Activated CD8-positive, alpha-beta memory T cell treated with anti-CD3 and anti-CD28 coated beads, Interleukin-2, amount 50 U/mL, for 1 hour (primary cell): ENCODE measurements around the gene YES1.
"Not testable (repeated sequence)": the region's sequence is repeated elsewhere in the genome, so short reads cannot be mapped to it uniquely, and the experiment has no call there.

ENCODE experiments used
- DNase-seq: peaks from one replicate; pipeline ENCODE4 v3.0.0-alpha.2; 2020; ENCODE audit errors: extremely low read depth

The YES1 gene

DNA sequence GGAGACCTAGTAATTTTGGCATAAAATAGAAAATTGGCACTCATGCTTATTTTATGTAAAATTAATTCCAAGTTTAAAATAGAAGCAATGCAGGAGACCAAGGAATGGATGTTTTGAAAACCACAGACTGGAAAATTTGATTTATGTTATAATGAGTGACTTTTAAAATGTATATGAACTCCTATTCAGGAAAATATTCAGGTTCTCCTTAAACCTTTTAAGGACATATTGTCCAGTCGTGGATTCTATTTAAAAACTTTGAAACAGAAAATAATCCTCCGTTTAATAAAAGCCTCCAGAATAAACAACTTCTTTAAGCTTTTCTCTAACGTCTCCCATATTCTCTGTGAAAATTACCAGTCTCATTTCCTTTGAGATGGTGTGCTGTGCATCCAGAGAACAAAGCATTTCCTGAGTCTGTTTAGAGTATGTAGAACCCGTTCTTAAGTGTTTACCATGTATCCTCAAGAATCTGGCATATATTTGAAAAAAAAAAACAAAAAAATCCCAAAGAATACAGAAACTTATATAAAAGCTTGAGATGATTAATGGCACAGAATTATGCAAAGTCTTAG, 8.6 kb upstream of the YES1 start:
- DNase-seq: no peak

DNA sequence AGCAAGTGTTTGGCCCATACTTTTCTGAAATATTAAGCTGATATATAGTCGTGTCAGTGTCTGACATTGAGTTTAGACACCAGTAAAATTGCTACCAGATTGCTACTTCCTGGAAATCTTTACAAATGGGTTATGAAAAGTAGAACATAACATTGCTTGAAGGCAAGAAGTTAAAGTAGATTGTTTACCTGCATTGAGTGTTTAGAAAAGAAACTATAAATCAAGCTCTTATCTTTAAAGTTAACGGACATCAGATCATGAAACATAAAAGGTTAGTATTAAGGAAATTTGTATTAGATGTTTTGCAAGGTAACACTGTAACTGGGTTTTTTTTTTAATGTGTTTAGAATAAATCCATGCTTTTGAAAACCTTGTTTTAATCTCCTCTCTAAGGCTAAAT, 4.8 kb upstream of the YES1 start:
- DNase-seq: no peak

DNA sequence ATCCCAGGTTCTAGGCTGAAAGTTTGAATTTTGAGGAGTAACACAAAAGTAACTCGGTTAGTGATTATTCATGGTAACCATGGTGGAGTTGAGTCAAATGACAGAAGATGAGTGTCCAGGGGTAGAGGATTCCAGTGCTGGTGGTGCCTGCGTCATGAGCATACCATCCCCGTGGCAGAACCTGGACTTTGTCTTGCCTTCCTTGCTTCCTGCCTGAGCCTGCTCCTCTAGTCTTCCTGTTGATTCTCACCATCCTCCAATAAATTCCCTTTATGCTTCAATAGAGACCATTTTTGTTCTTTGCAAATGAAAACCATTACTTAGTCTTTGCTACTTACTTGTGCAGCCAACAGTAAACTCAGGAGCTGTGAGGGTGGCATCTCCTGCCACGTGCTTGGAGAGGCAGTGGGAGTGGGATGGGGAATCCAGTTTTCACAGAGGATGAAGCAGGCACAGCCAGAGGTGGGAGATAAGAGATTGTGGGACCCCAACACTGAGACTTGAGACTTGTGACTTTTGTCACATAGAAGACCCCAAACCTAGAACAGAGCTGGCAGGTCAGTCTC, 4.1 kb upstream of the YES1 start:
- DNase-seq: no peak

DNA sequence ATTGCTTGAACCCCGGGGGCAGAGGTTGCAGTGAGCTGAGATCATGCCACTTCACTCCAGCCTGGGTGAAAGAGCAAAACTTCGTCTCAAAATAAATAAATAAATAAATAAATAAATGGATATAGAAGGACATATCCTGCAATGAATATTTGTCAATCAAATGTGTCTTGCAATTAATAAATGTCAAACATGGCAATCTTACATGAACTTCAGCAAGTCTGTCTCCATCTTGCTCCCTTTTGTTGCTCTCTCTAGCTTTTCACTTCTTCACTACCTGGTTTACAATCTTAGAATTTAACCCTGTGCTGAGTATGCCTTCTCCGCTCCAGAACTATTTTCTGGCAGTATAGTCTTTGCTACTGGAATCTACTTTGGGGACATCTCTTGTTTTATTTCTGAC, 3.3 kb upstream of the YES1 start:
- DNase-seq: no peak

DNA sequence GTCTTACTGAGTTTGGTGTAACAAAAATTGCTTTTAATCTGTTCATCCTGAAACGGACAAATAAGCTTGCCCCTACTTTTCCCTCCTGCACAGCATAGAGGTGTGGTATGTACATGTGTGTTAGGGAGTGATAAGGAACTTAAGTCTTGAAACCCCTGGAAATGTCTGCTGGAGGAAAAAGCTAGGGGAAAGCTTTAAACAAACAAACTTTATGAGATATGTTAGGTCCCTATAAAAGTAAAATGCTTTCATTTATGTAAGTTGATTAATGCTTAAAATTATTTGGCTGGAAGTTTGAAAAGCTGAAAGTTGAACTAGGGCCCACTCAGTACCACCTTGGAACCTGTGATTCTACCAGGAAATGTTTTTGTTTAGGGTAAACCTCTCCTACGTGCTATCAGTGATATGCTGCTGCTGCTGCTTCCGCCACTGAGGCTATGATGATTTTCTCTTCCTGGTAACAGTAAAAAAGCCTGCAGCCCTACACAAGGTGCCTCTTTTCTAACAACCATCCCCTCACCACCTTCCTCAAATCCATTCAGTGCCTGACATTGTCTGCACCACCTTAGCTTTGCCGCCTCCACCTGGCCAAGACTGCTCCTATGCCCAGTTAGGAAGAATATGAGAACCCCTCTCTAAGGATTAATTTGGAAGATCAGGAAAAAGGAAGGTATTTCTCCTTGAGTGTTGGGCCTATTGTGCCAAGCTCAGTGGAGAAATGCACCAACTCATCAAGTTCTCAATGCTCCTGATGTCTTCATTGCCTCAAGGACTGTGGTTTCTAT, 2.5 kb upstream of the YES1 start:
- no peak for DNase-seq

DNA sequence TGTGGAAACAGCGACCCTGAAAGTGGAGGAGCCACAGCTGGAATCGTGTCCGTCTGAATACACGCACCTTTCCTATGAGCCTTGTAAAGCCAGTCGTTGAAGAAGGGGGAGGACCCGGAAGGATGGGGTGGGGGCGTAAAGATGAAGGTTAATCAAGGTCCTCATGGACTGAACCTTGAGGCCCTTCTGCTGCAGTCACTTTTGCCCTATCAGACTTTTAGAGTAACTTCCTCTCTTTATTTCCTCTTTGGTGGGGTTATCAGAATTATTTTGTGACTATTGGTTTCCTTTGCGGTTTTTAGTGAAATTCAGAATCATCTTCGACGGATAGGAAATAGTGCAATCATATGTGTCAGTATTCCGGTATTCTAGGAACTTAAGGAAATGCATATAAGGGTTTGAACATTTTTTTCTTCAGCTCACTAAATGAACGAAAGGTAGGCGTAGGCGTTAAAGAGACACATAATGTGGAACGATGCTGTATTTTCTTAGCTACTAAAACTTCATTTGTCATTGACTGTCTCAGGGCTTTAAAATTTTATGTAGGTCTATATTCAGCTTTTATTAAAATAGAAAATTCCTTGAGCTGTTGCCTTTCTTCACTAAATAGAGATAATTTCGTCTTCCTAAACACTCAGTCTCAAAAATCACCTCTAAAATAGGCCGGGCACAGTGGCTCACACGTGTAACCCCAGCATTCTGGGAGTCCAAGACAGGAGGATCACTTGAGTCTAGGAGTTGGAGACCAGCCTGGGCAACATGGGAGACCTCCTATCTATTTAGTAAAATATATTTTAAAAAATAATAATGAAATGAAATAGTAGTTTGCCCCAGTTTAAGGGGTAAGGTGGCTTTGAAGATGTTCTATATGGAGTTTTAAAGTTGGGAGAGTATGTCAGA, 1.4 kb upstream of the YES1 start:
- DNase-seq: peak; percentile 18

DNA sequence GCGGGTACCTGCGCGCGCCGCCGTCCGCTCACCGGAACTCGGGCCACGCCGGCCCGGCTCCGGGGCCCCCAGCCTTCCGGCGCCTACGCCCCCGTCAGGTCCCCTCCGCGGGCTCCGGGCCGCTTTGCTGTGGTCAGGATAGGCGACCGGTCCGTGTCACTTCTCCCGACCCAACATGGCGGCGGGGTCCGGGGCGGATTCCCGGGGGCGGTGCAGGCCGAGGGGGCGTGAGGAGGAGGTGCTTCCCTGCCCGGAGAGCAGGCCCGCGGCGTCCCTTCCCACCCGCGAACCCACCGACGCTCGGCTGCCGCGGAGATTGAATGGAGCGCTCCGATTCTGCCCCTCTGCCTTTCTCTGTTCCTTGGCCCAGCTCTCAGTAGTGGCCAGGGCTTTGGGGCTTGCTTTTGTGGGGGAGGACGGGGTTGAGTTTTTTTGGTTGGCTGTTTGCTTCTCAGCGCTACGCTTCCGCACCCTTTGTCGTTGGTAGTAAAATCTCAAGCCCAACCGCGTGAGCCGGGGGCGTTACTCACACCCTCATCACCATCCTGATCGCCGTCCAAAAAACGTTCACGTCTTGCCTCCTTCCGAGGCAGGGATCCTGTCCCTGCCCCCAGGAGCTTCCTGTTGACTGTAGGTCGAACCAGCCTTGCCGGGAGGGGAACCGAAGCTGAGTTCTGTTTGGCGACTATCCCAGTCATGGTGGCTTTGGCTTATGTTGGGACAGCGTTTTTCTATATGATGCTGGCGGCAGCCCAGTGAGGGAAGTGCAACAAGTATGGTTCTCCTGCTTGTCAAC, 532 bp upstream of the YES1 start:
- peak; percentile 38 for DNase-seq

DNA sequence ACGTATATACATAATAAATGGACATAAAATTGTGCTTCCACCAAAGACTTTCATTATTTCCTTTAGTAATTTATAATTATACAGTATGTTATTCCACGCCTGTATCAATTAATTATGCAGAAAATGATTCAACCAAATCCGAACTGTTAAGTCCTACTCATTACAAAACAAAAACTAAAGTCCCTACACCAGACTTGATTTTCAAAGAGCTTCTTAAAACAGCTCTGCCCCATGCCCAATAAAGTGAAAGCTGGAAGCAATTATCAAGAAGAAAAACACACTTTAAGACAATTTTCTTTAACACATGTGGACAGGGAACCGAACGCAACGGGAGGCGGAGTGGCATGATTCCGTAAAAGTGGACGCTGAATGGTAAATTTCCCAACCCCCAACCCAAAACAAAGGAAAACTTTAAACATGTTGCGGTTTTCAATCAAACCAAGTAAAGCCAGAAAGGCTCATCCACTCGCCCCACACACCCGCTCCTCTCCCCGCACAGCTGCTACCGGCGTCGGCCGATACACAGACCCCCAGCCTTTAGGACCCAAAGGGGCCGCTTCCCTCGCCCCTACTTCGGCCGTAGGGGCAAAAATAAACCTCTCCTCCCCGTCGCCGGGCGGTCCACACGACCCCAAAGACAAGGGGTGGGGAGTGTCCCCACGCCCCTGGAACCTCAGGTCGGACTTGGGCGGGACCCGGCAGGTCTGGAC, 705 bp downstream of the YES1 start:
- DNase-seq: no peak

DNA sequence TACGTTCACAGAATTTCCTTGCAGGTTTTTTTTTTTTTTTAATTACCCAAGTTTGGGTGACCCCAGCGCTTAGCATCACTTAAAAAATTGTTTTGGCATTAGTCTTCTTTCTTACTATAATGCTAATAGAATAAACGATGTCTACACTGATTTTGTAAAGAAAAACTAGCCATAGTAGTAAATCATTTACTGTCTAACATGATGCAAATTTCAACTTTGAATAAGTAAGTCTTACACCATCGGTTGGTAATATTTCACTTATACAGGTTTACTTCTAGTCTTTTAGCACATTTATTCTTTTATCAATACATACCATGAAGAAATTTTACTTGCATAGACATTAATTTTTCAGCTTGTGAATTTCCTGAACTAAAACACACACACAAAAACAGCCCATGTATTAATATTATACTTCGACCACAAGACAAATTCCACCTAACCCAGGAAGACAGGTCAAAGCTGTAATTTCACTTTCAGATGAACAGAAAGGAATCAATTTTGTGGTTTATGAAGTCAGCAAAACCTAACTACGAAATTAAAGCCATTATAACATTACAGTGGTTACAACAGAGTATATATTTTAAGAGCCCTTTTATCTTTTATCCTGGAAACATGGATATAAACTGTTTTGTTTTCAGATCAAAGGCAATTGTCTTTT, 1.9 kb downstream of the YES1 start:
- DNase-seq: no peak

DNA sequence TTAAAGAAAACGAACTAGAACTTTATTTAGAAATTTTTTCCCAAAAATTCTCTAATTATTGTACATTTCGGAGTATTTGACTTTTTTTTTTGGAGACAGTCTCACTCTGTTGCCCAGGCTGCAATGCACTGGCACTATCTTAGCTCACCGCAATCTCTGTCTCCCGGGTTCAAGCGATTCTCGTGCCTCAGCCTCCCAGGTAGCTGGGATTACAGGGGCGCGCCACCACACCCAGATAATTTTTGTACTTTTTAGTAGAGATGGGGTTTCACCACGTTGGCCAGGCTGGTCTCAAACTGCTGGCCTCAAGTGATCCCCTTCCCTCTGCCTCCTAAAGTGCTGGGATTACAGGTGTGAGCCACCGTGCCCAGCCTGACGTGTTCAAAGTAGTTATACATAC, 2.8 kb downstream of the YES1 start:
- DNase-seq: not testable (repeated sequence)

DNA sequence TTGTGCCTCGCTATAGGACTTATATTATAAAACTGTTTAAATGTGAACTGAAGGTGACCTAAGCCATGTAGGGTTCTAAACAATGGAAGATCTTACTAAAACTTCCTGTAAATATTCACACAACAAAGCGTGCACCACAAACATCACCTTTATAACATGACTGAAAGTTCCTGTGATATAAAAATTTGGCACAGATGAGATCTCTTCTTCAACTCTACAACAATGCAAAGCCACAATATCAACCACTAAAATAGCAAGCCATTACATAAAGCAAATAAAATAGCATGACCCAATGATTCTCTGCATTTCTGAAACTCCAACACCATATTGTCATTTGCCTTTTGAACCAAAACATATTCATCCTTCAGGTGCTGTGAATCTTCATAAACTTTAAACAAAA, 3.5 kb downstream of the YES1 start:
- DNase-seq: no peak

DNA sequence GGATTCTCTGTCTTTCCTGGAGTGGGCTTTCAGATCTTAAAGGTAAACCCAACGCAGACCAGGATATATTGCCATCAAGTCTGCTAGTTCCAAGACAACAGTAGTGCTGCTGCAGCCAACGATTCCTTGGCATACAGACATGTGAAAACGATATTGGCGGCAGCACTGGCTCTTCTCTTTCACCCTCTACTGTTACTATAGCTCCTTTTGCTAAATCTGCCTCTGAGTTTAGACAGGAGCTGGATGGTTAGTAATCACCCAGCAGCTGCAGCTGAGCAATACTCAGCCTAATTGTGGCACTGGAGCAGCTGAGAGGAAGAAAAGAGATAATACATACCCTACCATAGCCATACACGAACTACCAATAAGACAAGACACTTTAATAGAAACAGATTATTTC, 4.0 kb downstream of the YES1 start:
- no peak for DNase-seq

DNA sequence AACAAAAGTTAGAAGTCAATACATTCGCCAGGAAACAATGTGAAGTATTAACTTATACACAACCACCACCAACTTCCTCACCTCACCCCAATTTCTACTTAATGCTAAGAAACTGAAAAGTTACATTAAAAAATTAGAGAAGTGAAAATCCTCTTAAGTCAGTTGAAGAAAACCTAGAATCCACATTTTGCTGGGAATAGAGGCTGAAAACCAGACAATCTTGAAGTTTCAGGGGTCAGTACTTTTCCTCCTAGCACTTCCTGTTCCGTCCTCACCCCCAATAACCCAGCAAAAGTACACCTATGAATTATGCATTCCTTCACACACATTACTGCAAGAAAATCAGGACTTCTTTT, 6.3 kb downstream of the YES1 start:
- no peak for DNase-seq

DNA sequence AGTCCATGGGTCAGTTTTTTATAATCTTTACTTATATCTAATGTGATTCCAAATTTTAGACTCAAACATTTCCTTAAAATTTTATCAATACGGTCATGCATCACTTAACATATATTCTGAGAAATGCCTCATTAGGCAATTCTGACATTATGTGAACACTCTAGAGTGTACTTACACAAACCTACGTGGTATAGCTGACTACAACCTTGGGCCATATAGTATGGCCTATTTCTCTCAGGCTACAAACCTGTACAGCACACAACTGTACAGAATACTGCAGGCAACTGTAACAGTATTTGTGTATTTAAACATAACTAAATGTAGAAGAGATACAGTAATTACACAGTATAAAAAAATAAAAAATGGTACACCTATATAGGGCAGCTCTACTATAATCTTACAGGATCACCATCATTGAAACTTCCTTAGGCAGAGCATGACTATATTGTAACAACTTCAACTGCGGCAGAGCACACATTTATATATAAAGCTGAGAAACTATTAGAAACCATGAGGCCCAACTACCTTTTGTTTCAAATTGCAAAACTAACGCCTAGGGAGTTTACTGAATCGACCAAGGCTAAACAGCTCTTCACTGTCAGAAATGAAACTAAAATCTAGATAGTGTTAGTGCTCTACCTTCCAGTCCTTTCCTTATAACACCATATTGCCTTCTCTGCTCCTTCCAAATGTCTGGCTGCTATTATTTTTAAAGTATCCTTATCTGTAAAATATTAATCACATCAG, 6.9 kb downstream of the YES1 start:
- DNase-seq: no peak

DNA sequence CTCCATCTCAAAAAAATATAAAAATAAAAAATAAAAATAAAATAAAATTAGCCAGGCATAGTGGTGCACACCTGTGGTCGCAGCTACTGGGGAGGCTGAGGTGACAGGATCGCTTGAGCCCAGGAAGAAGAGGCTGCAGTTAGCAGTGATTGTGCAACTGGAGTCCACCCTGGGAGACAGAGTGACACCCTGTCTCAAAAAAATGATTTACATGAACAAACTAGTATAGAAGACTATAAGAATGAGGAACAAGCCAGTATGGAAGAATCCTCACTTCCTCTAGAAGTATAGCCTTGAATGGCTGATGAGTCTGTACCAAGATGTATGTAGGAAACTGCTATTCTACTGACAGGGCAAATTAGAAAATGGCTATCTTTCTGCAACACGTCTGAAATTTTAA, 10.9 kb downstream of the YES1 start:
- DNase-seq: no peak

DNA sequence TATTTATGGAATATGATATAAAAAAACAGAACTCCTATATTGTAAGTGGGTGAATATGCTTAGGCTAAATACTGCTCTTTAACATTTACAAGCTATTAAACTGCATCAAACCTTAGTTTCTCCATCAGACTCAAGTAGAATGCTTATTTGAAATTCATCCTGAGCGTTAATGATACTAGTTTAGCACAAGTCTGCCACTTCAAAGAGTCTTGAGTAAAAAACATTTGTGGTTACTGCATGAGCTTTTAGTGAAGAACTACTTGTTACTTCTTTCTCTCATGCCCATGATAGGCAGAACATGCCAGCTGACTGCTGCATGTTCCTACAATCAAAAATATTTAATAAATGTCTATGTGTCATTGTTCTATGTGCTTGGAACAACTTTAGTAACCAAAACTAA, 12.1 kb downstream of the YES1 start:
- DNase-seq: no peak

DNA sequence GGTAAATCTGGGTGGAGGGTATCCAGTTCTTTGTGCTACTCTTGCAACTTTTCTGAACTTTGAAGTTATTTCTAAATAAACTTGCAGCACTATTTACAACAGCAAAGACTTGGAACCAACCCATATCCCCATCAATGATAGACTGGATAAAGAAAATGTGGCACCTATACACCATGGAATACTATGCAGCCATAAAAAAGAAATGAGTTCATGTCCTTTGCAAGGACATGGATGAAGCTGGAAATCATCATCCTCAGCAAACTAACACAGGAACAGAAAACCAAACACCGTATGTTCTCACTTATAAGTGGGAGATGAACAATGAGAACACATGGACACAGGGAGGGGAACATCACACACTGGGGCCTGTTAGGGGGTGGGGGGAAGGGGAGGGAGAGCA, 16.7 kb downstream of the YES1 start:
- DNase-seq: not testable (repeated sequence)

DNA sequence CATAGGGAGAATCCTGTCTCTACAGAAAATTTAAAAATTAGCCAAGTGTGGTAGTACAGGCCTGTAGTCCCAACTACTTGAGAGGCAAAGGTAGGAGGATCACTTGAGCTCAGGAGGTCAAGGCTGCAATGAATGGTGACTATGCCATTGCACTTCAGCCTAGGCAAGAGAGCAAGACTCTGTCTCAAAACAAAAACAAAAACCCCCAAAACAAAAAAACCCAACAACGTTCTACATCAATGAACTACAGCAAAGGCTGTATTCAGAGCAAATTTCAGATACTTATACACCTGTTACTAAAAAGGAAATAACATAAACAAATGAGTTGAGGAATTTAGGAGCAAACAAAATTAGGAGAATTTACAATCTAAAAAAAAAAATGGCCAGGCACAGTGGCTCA, 22.6 kb downstream of the YES1 start:
- DNase-seq: no peak

DNA sequence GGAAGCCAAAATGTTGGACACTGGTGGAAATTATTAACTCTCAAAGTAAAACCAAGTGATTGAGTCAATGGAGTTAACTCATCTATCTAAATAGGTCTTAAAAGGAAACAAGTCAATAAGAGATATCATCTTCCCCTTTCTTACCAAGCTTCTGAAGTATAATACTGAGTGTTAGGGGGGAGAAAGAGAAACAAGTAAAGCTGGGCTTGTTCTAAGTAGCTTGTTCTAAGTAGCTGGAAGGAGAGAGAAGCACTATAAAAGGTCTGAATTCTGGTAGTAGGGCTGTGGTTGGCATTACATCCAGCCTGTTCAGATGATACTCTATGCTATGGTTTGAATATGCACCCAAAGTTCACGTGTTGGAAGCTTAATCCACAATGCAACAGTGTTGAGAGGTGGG, 26.8 kb downstream of the YES1 start:
- DNase-seq: no peak
